EH (cell line): ENCODE results near the gene RAB12.

Experiments
- DNase-seq: peaks from one replicate; pipeline ENCODE4 v3.0.0-alpha.2; 2015; ENCODE audit warnings: low read depth

The RAB12 gene

DNA sequence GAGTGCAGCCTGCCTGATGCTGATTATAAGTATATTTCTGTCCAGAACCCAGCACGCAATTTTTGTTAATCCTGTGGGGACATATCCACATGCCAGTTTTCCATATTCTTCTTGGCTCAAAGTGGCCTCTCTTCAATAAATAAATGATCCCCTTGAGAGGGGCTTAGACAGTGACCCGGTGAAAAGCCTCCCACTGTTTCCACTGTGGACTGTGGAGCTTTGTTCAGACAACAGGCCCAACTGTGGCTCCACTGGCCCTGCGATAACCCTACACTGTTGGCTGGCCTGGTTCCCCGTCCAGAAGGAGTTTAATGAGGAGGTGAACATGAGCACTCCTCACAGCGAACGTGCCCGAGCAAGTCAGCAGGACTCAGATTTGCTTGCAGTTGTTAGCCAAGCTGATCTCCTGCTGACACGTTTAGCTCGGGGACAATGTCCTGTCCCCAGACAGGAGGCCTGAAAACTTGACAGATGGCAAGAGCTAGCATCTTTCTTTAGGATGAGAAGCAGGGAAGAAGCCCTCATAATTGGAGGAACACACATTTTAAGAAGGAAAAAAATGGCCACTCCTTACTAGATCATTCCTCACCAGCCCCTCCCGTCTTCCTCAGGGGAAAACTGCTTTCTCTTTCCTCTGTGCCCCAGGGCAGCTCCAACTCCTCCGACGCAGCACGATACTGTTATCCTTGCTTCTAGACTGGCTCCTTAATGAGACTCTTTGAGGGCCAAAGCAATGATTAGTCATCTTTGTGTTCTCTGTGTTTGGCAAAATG is 76.1 kb downstream of the RAB12 start:
- DNase-seq: peak; percentile 62

DNA sequence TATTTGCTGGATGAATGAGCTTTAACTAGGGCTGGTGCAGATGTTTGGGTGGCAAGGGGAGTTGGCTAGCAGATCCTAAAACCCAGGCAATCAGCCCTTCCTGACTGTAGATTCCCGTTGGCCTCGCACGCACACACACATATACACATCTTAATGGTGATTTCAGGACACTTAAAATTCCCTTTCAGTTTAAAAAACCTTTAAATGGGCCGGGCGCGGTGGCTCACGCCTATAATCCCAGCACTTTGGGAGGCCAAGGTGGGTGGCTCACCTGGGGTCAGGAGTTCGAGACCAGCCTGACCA is 76.6 kb downstream of the RAB12 start:
- DNase-seq: no peak

DNA sequence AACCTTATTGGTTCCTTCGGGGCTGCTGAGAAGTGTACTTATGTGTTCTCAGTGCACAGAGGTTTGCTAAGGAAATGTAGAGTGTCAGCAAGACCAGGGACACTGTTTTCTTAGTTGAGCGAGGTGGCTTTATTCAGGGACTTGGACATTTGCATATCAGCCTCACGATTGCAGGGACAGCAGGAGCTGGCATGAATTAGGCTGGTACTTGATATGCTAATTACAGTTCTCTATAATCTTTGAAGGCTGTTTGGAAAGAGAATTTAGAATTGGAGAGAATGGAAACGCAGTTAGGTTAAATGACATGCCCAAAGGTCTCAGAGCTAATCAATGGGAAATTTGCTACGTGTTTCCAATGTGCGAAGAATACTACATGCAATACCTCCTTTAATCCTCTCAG is 77.4 kb downstream of the RAB12 start:
- no peak for DNase-seq

DNA sequence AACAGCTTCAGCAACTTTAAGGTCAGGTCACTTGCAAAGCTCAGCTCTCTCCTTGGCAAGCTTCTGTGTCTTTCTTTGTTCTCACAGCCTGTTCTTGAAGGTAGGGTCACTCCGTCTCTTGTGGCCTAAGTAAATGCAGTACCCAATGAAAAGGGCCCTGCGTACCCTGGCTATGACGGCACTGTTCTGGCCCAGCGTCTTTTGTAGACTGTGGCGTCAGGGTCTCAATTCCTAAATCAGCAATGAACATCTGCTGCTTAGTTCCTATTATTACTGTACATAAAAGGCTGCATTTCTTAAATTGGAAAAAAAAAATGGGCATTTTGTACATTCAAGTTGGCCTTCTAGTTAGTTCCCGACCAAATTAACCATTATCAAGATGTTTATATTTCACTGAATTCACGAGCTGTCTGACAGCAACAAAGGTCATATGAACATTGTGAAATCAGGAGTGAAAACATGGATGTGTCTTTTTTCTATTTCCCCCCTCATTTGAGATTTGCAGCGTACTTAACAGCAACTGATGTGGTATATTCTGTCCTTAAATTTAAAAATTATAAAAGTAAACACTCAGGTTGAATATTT is 79.1 kb downstream of the RAB12 start:
- DNase-seq: no peak

DNA sequence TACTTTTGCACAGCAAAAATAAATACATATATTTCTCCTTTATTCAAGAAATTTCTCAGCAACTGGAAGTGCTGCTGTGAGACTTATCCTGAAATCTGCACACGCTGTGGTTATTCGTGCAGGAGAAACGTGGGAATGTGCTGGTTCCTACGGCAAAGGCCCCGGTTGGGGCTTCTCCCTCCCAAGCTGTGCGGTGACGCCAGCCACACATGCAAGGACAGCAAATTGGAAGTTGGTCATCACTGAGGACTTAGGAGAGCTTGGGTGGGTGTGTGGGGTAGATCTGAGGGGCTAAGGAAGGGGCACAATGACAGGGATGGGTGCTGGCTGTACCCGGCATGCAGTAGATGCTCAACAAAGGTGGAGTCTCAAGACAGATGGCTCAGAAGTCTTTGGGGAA is 79.6 kb downstream of the RAB12 start:
- no peak for DNase-seq
